ENCODE measurements around the gene PAQR4.
"Not testable (repeated sequence)": the region's sequence is repeated elsewhere in the genome, so short reads cannot be mapped to it uniquely, and the experiment has no call there.

PAQR4 gene

DNA sequence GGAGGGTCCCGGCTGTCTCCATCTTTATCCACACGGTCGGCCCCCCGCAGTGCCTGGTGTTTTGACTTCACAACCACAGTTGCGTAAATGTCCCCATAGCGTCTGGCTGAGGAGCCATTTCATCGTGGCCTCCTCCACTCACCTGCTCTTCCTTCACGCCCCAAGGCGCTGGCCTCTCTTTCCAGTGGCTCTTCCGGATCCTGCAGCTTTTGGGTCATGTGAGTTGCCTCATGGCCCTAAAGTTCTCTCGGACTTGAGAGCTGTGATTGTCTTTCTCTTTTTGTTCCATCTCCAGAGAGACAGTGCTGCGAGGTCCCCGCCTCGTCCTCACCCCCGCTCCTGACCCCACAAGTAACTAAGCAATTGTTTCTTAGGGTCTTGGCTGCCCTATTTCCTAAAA, 34.7 kb upstream of the PAQR4 start:
- Mint-ChIP-seq H3K27ac (peak overlapping the region; percentile 68), H3K36me3 (peaks cover 7% of the 10 kb centered on the region), H3K9me3 (no peaks in the 10 kb centered on the region), H3K4me3 (no peak overlapping the region), H3K4me1 (no peaks in the 10 kb centered on the region), H3K27me3 (no peaks in the 10 kb centered on the region)

DNA sequence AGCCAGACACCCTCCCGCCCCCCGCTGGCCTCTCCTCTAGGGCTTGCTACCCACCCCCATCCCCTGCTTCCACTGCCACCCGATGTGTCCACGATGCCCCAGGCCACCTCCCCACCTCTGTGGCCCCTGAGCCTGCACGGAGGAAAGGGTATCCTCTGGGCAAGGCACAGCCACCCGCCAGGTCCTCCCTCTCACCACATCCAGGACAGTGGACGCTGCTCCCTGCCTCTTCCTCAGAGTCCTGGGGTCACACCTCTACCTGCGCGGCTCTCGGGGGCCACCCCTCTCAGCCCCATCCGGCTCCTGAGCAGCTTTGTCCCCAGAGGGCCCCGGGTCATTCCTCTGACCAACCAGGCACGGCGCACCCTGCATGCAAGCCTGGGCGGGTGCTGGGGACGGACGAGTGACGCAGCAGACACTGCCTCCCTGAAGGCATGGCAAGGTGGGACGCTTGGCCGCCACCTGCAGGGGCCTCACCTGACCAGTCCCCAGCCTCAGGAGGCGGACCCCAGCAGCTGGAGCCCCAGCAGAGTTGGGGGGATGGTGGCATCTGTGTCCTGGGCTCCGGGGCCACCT, 32.6 kb upstream of the PAQR4 start:
- Mint-ChIP-seq H3K4me3 (no peak overlapping the region), H3K27ac (no peak overlapping the region), H3K4me1 (no peaks in the 10 kb centered on the region), H3K9me3 (no peaks in the 10 kb centered on the region), H3K36me3 (peaks cover 9% of the 10 kb centered on the region), H3K27me3 (no peaks in the 10 kb centered on the region)

DNA sequence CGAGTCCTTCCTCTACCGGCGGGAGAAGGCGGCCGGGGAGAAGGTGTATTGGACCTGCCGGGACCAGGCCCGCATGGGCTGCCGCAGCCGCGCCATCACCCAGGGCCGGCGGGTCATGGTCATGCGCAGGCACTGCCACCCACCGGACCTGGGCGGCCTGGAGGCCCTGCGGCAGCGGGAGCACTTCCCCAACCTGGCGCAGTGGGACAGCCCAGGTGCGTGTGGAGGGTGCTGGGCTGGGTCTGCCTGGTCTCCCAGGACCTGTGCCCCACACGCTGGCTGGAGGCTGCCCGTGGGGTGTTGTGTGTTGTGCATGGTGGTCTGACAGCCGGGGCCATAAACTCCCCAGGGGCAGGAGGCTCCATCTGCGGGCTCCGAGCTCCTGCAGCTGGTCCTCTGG, 32.0 kb upstream of the PAQR4 start:
- Mint-ChIP-seq H3K9me3 (no peaks in the 10 kb centered on the region), H3K36me3 (peaks cover 9% of the 10 kb centered on the region), H3K4me3 (no peak overlapping the region)

DNA sequence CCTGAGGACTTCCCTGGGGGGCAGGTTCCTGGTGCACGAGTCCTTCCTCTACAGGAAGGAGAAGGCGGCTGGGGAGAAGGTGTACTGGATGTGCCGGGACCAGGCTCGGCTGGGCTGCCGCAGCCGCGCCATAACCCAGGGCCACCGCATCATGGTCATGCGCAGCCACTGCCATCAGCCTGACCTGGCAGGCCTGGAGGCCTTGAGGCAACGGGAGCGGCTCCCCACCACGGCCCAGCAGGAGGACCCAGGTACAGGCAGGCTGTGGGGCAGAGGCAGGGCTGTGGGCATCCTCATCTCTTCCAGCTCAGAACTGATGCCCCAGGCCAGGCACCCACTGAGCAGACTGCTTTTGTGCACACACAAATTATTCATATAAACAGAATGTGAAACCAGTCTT, 30.9 kb upstream of the PAQR4 start:
- Mint-ChIP-seq H3K9me3 (no peaks in the 10 kb centered on the region), H3K4me1 (no peaks in the 10 kb centered on the region), H3K36me3 (peaks cover 14% of the 10 kb centered on the region), H3K4me3 (no peak overlapping the region), H3K27ac (no peak overlapping the region), H3K27me3 (no peaks in the 10 kb centered on the region)

More for the DNA sequence above, 32.0 kb upstream of the PAQR4 start:
- H3K27ac Mint-ChIP-seq, result no peak overlapping the region
- no peaks in the 10 kb centered on the region for H3K27me3 Mint-ChIP-seq
- no peaks in the 10 kb centered on the region for H3K4me1 Mint-ChIP-seq

DNA sequence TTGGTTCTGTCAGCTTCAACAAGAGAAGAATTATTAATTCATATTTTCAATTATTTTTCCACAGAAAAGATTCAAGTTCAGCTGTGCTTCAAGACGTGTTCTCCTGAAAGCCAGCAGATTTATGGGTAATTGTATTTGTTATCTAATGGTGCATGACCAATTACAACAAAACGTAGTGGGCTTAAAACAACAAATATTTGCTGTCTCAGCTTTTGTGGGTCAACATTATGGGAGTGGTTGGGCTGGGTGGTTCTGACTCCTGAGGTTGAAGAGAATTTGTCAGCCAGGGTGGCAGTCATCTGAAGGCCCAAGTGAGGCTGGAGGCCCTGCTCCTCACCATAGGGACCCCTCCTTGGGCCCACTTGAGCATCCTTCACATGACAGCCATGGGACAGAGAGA, 29.2 kb upstream of the PAQR4 start:
- peaks cover 10% of the 10 kb centered on the region for H3K36me3 Mint-ChIP-seq

DNA sequence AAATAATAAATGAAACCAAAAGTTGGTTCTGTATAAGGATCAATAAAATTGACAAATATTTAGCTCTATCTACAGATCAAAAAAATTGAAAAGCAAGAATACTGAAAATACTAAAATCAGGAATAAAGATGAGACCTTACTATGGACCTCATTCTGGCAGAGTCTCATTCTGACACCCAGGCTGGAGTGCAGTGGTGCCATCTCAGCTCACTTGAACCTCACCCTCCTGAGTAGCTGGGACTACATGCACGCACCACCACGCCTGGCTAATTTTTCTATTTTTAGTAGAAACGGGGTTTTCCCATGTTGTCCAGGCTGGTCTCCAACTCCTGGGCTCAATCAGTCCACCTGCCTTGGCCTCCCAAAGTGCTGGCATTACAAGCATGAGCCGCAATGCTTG, 27.1 kb upstream of the PAQR4 start:
- no peak overlapping the region for H3K27ac Mint-ChIP-seq
- H3K36me3 Mint-ChIP-seq, result peaks cover 8% of the 10 kb centered on the region
- no peaks in the 10 kb centered on the region for H3K27me3 Mint-ChIP-seq
- no peaks in the 10 kb centered on the region for H3K9me3 Mint-ChIP-seq
- H3K4me3 Mint-ChIP-seq, result no peak overlapping the region
- H3K4me1 Mint-ChIP-seq, result no peaks in the 10 kb centered on the region

More for the DNA sequence above, 29.2 kb upstream of the PAQR4 start:
- no peaks in the 10 kb centered on the region for H3K9me3 Mint-ChIP-seq
- H3K27ac Mint-ChIP-seq, result no peak overlapping the region
- H3K4me1 Mint-ChIP-seq, result no peaks in the 10 kb centered on the region
- H3K27me3 Mint-ChIP-seq, result no peaks in the 10 kb centered on the region
- H3K4me3 Mint-ChIP-seq, result no peak overlapping the region

DNA sequence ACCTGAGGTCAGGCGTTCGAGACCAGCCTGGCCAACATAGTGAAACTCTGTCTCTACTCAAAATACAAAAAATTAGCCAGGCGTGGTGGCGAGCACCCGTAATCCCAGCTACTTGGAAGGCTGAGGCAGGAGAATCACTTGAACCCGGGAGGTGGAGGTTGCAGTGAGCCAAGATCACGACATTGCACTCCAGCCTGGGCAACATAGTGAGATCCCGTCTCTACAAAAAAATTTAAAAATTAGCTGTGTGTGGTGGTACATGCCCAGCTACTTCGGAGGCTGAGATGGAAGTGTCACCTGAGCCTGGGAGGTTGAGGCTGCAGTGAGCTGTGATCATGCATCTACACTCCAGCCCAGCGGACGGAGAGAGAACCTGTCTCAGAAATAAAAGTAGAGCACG, 25.4 kb upstream of the PAQR4 start:
- not testable (repeated sequence) for H3K9me3 Mint-ChIP-seq, H3K36me3 Mint-ChIP-seq, H3K27ac Mint-ChIP-seq, H3K27me3 Mint-ChIP-seq, H3K4me1 Mint-ChIP-seq, H3K4me3 Mint-ChIP-seq

DNA sequence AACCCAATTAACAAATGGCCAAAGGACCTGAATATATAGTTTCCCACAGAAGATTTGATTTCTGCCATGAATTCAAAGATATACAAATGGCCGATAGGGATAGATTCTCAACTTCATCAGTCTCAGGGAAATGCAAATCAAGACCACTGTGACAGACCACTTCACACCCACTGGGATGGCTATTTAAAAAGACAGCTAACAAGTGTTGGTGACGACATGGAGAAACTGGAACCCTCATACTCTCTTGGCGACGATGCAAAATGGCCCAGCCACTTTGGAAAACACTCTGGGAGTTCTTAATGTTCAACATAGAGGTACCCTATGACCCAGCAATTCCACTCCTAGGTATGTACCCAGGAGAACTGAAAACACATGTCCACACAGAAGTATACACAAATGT, 22.5 kb upstream of the PAQR4 start:
- no peaks in the 10 kb centered on the region for H3K9me3 Mint-ChIP-seq
- H3K36me3 Mint-ChIP-seq, result peaks cover 8% of the 10 kb centered on the region
- H3K4me3 Mint-ChIP-seq, result no peak overlapping the region
- no peaks in the 10 kb centered on the region for H3K27me3 Mint-ChIP-seq
- H3K4me1 Mint-ChIP-seq, result peaks cover 3% of the 10 kb centered on the region
- no peak overlapping the region for H3K27ac Mint-ChIP-seq

DNA sequence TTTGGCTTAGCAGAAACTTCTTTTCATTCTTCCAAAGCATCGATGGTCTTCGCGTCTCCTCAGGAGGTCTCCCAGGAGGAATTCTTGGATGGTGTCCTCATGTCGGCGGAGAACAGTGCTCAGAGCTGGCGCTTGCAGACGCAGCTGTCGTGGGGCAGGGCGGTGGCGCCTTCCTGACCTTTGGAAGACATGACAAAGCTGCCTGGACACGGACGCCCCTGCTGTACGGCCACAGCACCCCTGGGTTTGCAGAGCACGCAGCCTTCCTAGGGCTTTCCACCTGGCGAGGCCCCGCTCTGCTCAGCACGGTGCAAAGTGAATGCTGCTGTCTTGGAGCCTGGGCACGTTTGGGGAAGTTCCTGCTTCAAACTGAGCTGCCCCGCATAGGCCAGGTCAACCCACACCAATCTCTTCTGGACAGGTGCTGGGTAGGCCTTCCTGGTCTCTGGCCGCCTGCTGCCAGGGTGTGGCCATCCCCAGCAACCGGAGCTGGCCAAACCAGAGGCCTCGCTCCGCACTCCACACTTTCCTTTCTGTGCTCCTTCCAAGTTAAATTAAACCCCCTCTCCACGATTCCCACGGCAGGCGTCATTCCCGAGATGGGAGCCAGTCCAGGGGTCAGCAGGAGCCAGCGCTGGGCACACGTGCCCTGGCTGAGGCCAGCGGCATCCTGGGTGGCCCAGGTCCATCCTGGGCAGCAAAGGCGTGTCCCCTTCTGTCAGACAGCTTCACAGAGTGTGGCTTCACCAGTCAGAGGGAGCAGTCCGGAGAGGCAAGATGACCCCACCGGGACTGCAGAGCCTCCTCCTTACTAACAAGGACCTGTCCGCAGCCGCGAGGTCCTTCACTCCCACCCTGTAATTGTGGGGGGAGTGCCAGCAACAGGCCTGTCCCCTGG, 20.1 kb upstream of the PAQR4 start:
- H3K4me3 Mint-ChIP-seq, result no peak overlapping the region
- peaks cover 2% of the 10 kb centered on the region for H3K36me3 Mint-ChIP-seq
- H3K4me1 Mint-ChIP-seq, result peaks cover 3% of the 10 kb centered on the region
- no peaks in the 10 kb centered on the region for H3K27me3 Mint-ChIP-seq
- H3K27ac Mint-ChIP-seq, result no peak overlapping the region
- H3K9me3 Mint-ChIP-seq, result no peaks in the 10 kb centered on the region

DNA sequence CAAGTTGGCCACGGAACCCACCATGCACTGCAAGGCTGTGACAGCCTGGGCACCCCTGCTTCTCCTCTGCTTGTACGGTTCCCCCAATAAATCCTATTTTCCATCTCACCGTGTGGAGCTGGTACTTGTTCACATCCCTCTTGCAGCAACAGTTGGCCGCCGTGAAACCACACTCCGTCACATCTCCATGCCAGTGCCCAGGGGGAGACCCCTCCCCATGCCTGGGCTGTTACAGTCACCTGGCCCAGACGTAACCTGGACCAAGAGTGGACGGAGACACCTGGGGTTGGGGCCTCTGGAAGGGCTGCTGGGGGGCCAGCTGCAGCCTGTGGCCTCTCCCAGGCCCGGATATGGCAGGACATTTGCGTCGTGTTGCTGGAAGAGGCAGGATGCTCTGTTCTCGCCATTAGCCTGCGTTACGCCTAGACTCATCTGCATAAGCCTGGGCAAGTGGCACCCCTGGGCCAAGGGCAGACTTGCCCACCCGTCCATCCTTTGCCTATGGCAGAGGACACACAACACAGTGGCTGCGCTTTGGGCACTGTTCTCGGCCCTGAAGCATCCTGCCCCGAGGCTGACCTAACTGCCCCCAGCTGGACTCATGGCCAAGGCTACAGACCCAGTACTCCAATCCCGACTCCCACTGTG, 19.3 kb upstream of the PAQR4 start:
- Mint-ChIP-seq H3K9me3 (no peaks in the 10 kb centered on the region), H3K4me3 (no peak overlapping the region), H3K27ac (no peak overlapping the region), H3K4me1 (peaks cover 3% of the 10 kb centered on the region), H3K27me3 (no peaks in the 10 kb centered on the region), H3K36me3 (peaks cover 2% of the 10 kb centered on the region)

DNA sequence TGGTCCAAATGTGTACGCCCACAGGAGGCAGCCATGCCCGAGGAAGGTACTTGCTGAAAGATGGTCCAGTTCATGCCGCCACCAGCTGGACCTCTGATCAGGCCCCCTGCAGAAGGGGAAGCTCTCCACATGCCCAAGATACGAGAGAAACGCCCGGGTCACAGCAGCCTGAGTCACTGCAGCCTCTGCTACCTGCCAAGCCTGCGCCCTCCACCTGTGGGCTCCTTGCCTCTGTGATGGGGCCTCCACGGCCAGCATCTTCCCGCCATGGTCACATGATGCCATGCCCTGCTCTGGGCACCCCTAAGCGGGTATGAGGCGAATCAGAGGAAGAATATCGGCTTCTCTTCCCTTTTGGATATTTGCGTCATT, 18.8 kb upstream of the PAQR4 start:
- no peak overlapping the region for H3K27ac Mint-ChIP-seq
- peaks cover 2% of the 10 kb centered on the region for H3K36me3 Mint-ChIP-seq
- peaks cover 3% of the 10 kb centered on the region for H3K4me1 Mint-ChIP-seq
- H3K9me3 Mint-ChIP-seq, result no peaks in the 10 kb centered on the region
- no peak overlapping the region for H3K4me3 Mint-ChIP-seq
- no peaks in the 10 kb centered on the region for H3K27me3 Mint-ChIP-seq

DNA sequence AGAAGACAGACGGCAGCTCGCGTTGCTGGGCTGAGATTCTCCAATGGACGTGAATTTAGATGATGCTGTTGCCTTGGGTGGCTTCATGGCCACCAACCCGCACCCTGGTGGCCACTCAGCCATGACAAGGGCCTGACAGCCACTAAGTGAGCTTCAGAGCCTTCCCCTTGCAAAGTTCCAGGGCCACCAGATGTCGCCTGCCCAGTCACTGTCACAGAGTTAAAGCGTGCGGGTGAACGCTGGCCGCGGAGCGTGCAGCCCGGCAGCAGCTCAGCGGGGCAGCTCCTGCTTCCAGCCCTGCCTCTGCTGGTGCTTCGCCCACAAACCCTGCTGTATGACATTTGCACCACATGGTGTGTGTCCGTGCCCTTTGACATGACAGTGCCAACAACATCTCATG, 18.4 kb upstream of the PAQR4 start:
- Mint-ChIP-seq H3K4me3 (no peak overlapping the region), H3K36me3 (peaks cover 2% of the 10 kb centered on the region), H3K27me3 (no peaks in the 10 kb centered on the region), H3K9me3 (no peaks in the 10 kb centered on the region), H3K27ac (no peak overlapping the region), H3K4me1 (peaks cover 3% of the 10 kb centered on the region)

DNA sequence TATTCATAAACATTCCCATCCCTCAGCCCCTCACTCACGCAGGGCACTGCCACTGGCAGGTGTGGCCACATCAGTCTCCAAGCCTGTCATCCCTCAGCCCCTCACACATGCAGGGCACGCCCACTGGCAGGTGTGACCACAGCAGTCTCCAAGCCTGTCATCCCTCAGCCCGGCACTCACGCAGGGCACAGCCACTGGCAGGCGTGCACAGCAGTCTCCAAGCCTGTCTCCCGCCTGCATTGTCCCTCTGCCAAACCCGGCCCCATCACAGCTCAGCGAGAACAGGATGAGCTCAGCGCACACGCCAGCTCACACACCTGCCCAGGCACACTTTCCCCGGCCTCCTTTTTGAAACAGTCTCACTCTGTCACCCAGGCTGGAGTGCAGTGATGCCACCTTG, 16.5 kb upstream of the PAQR4 start:
- no peaks in the 10 kb centered on the region for H3K9me3 Mint-ChIP-seq
- no peak overlapping the region for H3K27ac Mint-ChIP-seq
- H3K4me1 Mint-ChIP-seq, result peaks cover 3% of the 10 kb centered on the region
- peaks cover 2% of the 10 kb centered on the region for H3K36me3 Mint-ChIP-seq
- peaks cover 1% of the 10 kb centered on the region for H3K27me3 Mint-ChIP-seq
- H3K4me3 Mint-ChIP-seq, result no peak overlapping the region

DNA sequence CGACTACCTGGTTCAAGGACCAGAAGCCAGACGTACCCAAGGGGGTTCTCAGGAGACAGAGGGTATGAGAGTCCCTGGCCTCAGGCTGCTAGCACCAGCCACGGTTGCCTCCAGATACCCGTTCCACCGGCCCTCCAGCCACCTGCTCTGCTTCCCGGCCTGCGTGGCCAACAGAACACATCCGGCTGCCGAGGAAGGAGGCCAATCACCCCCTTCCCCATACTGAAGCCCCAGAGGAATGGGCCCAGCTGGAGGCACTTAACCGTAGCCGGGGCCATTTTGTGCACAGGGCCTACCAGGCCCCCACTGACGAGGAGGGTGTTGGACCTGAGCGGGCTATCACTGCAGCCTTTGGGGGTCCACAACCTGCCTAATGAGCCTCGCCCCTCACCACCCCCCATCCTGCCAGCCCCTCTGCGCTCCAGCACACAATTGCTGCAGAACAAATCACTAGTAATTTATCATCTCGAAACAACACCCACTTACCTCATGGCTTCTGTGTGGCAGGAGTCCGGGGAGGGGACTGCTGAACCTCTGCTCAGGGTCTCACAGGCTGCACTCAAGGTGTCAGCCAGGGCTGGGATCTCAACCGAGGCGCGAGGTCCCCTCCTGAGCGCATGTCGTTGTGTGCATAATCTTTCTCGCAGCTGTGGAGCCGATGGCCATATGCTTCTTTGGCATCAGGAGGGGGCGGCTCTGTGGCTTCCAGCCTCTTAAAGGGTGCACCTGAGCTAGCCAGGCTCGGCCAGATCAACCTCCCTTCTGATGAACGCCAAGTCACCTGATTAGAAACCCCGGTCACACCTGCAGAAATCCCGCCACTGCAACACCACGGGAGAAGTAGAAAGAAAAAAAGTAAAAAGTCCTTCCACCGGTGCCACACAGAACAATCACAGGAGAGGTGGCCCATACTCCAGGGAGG, 15.2 kb upstream of the PAQR4 start:
- peaks cover 1% of the 10 kb centered on the region for H3K27me3 Mint-ChIP-seq
- no peak overlapping the region for H3K4me3 Mint-ChIP-seq
- H3K9me3 Mint-ChIP-seq, result no peaks in the 10 kb centered on the region
- peaks cover 2% of the 10 kb centered on the region for H3K36me3 Mint-ChIP-seq
- no peaks in the 10 kb centered on the region for H3K4me1 Mint-ChIP-seq
- no peak overlapping the region for H3K27ac Mint-ChIP-seq

DNA sequence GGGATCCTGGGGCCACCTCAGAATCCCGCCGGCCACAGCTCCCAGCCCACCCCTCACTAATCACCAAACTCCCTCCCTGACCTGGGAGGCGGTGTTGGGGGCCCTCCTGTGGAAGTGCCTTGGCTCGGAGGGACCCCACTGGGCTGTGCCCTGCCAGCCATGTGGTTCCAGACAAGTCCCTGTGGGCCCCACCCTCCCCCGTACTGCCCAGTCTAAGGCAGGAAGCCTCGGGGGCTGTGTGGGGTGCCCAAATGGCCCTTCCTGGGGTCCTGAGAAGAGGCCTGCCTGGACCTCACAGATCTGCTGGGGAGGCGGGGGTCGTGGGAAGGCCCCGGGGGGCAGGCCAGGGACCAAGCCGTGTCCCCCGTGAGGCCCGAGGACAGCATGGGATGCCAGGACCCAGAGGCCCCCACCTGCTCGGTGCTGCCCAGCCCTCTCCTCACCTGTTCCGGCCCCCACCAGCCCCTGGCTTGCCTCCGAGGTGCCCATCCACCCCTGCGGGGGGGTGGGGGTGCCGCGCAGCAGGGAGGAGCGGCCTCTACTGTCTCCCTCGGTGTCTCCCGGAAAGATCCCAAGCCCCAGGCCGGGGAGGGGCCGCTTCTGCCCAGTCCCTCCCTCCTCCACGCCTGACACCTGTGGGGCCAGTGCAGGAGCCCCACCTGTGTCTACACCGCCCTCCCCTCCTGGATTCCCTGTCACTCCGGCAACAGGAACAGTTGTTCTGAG, 14.3 kb upstream of the PAQR4 start:
- no peaks in the 10 kb centered on the region for H3K36me3 Mint-ChIP-seq
- H3K9me3 Mint-ChIP-seq, result no peaks in the 10 kb centered on the region
- H3K4me1 Mint-ChIP-seq, result no peaks in the 10 kb centered on the region
- H3K27me3 Mint-ChIP-seq, result peaks cover 1% of the 10 kb centered on the region
- no peak overlapping the region for H3K27ac Mint-ChIP-seq
- no peak overlapping the region for H3K4me3 Mint-ChIP-seq
